Measurements from ENCODE around the gene VDAC2.
"Not testable (repeated sequence)": the region's sequence is repeated elsewhere in the genome, so short reads cannot be mapped to it uniquely, and the experiment has no call there.

VDAC2 gene, protein sequence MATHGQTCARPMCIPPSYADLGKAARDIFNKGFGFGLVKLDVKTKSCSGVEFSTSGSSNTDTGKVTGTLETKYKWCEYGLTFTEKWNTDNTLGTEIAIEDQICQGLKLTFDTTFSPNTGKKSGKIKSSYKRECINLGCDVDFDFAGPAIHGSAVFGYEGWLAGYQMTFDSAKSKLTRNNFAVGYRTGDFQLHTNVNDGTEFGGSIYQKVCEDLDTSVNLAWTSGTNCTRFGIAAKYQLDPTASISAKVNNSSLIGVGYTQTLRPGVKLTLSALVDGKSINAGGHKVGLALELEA

DNA sequence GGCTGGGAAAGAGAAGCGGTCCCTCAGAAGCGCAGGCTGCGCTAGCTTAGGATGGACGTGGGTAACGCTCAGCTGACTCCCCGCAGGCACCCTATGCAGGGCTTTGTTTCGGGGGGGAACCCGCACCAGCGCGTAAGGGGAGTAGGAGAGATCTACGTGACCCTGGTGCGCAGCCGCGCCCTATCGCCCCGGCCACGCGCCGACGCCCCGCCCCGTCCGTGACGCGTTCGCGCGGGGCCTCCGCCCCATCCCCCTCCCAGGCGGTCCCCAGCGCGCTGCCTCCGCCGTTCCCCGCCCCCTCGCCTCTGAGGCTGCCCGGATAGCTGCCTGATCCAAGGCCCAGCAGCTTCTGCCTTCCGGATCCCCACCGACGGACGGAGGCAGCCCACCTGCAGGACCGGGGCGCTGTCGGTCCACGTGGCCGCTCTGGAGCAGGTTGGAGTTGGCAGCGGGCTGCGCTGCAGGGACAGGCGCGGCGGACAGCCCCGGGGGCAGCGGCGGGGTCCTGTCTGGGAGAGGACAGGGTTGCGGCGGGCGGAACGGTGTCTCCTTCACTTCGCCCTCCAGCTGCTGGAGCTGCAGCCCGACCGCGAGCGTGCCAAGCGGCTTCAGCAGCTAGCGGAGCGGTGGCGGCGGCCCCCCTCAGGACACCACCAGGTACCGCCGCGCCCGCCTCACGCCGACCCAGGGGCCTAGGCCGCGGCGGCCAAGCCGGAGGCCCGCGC is at the start of gene VDAC2:
Gene VDAC2 (plus strand): TSS at position 515 of the 725 bp plus-strand sequence. CDS start 363 bp downstream, outside the sequence.
- DNase-seq (ENCODE audit: low read depth in 2 of 3, low spot score in 1 of 3) = peak; percentile 87 to 90 (median 90)

DNA sequence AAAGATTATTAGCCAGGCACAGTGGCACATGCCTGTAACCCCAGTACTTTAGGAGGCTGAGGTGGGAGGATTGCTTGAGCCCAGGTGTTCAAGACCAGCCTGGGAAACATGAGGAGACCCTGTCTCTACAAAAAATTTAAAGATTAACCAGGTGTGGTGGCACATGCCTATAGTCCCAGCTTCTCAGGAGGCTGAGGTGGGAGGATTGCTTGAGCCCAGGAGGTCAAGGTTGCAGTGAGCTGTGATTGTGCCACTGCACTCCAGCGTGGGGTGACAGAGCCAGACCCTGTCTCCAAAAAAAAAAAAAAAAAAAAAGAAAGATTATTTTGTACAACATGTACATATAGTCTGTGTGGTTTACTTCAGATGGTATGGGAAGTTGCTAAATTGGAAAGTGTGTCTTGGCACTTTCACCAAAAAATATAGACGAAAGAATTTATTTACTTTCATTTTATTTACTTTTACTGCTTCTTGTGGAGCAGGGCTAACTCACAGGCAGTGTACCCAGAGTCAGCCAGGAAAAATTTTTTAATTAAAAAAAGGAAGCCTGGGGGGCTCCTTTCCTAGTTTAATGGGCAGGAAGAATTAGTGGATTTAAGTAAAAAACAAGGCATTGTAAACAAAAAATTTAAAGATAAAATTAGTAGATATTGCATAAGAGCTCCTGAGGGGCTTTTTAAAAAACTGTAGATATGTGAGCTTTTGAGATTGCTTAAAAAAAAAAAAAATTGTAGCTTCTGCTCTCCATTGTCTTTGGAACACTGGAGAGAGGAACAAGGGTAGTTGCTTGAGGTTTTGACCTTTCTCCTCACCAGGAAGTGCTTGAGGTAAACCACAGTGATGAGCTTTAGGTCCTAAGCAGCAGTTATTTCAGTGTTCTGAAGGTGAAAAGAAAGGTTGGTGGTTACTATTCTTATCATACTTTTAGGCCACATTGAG is 44.6 kb upstream of the VDAC2 start:
- DNase-seq (ENCODE audit: low read depth in 2 of 3, low spot score in 1 of 3) = no peak

DNA sequence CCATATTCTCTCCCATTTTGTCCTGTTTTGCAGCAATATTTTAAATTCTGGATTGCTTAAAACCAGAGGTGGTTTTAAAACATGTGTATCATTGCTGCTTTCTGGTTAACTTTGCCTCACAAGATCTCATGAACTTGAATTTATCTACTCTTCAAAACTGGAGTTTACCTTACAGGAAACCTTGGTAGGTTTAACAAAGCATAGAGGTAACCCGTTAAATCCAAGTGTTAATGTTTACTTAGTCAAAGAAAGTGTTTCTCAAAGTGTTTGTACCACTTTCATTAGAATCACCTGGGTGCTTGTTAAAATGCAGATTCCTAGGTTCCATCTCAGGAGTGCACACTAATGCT is 44.0 kb upstream of the VDAC2 start:
- DNase-seq (ENCODE audit: low read depth in 2 of 3, low spot score in 1 of 3) = no peak

DNA sequence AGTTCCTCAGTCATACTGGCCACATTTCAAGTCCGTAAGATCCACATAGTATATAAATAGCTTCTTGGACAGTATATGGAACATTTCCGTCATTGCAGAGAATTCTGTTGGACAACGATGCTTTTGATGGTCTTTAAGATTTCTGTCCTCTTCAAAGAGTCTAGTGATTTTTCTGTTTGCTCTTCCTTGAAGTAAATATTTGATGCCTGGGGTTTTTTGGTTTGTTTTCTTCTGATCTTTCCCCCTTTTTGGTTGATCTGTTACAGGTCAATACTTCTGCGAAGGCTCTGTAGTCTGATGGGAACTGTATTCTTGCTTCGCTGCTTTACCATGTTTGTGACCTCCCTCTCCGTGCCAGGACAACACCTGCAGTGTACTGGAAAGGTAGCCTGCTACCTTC is 42.3 kb upstream of the VDAC2 start:
- no peak for DNase-seq (ENCODE audit: low read depth in 2 of 3, low spot score in 1 of 3)

DNA sequence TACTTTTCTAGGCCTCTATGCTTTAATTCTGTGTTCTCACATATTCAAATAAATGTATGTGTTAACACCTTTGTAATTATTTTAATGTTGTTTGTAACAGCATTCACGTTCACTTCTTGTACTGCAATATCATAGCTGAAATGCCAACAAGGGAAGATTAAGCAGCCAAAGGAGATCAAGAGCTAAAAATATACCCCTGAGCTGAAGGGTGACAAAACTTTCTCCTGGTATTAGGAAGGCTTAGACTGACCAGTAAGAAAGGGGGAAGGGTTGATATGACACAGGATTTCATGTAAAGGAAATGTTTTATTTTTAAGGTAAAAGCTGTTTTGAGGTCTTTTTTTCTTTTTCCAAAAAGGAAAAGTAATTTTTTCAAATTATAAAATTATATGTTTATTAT is 40.4 kb upstream of the VDAC2 start:
- DNase-seq (ENCODE audit: low read depth in 2 of 3, low spot score in 1 of 3) = no peak

DNA sequence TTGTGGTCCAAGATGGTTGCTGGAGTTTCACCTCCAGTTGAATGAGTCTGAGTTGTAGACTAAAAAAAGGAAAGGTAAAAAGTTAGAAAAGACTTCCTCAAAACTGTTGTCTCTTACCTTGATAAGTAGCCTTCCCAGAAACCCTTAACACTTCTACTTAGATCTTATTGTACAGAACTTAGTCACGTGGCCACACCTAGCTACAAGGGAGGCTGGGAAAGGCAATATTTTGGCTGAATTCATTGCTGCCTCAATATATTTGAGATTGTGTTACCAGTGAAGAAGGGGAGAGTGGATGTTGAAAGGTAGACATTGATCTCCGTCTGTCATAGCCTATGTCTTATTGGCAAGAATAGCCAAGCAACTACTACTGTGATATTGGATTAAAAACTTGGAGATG is 35.5 kb upstream of the VDAC2 start:
- DNase-seq (ENCODE audit: low read depth in 2 of 3, low spot score in 1 of 3) = no peak

DNA sequence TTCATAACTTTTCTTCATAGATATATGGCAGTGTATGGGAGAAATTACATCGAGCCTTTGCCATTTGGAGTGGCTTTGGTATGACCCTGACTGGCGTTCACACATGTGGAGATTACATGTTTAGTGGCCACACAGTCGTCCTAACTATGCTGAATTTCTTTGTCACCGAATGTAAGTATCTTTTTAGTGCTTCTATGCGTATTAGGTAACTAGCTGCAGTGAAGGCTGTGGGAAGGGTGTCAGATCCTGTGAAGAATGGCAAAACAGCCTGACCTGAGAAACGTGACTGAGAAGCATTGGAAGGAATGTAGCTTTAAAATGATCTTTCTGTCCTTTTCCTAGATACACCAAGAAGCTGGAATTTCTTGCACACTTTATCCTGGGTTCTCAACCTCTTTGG is 34.5 kb upstream of the VDAC2 start:
- DNase-seq (ENCODE audit: low read depth in 2 of 3, low spot score in 1 of 3) = no peak

DNA sequence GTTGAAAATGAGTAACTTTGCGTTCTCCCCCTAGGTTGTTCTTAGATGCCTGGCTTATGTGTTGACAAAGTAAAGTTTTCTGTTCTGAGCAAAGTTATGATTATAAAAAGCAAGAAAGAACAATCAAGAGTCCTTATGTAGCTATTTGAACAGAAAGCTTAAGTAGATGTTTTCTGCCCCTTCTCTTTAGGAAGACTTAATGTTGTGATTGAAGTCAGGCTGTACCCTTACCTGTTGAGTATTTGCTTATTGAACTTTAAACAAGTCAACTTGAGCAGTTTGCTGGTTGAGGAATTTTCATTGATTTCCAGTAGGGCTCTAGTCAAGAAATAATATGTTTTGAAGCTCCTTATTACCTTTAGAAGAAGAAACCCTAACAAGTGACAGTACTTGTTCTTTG is 33.9 kb upstream of the VDAC2 start:
- no peak for DNase-seq (ENCODE audit: low read depth in 2 of 3, low spot score in 1 of 3)

DNA sequence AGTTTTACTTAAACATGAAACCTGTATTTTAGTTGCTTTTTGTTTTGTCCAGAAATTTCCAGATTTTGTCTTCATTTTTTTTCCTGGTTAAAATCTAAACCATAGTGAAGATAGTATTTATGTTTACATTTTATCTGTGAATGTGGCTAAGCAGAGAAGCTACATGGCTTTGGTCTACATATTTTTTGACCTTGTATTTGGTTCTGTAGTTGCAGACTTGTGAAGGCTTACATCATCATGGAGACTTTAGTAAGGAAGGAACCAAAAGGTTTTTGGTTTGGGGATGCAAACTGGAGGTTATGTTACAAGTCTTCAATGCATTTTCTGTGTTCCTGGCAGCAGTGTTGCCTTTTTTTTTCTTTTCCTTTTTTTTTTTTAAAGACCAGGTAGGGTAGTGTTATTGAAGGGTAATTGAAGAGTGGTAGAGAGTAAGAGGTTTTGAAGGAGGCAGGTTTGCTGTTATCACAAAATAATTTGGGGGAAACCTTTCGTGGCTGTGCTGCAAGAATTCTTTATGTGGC is 30.9 kb upstream of the VDAC2 start:
- DNase-seq (ENCODE audit: low read depth in 2 of 3, low spot score in 1 of 3) = no peak

DNA sequence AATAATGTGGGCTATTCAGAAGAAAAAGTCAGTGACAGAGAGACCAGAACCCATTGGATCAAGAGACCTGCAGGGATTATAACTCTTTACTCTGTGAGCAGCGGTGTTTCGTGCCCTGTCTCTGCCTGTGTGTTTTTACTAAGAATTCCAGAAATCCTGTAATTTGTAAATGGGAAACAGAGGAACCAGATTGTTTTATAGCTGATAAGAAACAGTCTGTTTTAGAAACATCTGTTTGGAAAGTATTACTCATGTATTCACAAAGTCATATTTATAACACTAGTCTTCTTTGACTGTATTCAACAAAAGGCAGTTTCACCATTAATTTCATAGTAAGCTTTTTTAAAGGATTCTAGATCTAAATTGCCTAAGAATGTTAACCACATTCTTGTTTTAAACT is 30.0 kb upstream of the VDAC2 start:
- DNase-seq (ENCODE audit: low read depth in 2 of 3, low spot score in 1 of 3) = no peak

DNA sequence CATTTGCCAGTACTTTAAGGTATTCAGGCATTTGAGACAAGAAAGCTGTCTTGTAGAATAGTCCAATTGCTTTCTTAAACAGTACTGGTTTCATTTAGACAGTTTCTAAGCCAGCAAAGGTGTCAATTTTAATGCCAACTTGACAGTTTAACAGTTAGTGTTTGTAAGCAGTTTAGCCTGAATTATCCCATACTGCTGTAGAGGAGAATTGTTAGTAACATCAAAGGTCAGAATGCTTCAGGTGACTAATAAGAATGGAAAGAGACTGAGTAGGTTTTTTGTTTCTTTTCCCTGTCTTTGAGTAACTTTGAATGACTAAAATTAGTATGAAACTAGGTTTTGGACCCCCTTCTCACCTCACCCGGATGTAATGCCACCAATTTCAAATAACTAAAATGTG is 29.5 kb upstream of the VDAC2 start:
- DNase-seq (ENCODE audit: low read depth in 2 of 3, low spot score in 1 of 3) = no peak

DNA sequence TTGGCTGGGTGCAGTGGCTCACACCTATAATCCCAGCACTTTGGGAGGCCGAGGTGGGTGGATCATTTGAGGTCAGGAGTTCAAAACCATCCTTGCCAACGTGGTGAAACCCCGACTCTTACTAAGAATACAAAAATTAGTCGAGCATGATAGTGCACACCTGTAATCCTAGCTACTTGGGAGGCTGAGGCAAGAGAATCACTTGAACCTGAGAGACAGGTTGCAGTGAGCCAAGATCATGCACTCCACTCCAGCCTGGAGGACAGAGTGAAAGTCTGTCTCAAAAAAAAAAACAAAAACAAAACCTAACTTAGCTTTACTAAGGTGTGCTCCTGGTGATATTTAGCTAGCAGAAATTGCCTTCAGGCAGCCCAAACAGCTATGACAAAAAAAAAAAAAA is 24.3 kb upstream of the VDAC2 start:
- DNase-seq (ENCODE audit: low read depth in 2 of 3, low spot score in 1 of 3) = no peak

DNA sequence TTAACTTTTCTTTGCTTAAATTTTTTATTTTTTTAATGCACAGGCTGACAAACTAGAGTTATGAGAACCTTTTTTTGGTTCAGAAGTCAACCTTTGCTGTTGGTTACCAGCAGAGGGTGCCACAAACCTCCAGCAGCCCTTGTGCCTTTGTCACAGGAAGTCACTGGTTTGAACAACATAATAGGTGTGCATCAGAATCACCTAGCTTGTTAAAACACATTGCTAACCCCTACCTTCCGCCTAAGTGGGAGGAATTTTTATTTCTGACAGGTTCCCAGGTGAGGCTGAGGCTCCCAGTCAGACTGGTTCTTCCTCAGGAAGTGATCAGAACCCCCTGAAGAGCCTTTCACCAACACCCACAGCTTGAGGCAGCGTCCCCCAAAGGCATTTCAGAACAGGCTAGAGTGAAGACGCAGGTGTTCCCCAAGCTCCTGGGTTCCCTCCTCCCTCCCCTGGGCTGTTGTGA is 22.6 kb upstream of the VDAC2 start:
- DNase-seq (ENCODE audit: low read depth in 2 of 3, low spot score in 1 of 3) = peak; percentile 34 to 43 (median 35)

DNA sequence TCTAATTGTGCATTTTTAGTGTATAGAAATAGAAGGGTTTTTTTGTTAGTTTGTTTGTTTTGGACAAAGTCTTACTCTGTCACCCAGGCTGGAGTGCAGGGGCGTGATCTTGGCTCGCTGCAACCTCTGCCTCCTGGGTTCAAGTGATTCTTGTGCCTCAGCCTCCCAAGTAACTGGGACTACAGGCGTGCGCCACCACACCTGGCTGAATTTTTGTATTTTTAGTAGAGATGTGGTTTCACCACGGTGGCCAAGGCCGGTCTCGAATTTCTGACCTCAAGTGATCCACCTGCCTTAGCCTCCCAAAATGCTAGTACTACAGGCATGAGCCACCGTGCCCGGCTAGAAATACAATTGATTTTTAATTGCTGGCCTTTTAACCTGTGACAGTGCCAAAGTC is 22.1 kb upstream of the VDAC2 start:
- DNase-seq (ENCODE audit: low read depth in 2 of 3, low spot score in 1 of 3) = not testable (repeated sequence)

DNA sequence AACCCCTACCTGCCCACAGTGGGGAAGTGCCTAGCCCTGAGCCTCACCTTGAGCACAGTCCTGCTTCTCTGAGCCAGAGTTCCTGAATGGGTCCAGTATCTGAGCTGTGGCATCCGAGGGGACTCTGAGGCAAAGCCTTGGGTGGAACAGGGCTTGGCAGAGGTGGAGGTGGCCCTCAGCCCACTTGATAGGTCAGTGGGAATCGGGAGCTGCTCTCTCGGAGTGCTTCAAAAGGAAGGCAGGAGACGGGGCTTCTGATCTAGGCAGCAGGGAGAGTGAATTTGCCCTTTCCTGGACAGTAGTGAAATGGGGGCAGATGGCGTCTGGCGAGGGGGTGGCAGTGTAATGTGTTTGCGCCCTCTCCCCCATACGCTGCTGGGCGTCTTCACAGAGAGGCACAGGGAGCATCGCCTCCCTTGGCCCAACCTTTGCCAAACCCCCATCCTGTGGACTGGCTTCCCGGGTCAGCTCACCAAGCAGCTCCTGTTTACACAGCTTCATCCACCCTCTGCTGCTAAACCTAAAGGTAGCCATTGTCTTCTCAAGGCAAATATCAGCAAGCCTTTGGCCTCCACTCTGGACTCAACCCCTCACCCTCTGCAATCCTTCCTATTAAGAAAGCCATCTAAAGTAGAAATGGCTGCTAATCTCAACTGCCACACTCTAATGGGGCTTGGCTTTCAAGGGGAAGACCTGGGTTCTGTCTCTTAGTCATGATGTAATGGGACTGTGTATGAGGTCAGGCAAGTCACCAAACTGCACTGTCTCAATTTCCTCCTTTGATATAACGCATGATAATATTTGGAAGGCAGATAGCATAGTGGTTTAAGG is 21.1 kb upstream of the VDAC2 start:
- DNase-seq (ENCODE audit: low read depth in 2 of 3, low spot score in 1 of 3) = no peak

DNA sequence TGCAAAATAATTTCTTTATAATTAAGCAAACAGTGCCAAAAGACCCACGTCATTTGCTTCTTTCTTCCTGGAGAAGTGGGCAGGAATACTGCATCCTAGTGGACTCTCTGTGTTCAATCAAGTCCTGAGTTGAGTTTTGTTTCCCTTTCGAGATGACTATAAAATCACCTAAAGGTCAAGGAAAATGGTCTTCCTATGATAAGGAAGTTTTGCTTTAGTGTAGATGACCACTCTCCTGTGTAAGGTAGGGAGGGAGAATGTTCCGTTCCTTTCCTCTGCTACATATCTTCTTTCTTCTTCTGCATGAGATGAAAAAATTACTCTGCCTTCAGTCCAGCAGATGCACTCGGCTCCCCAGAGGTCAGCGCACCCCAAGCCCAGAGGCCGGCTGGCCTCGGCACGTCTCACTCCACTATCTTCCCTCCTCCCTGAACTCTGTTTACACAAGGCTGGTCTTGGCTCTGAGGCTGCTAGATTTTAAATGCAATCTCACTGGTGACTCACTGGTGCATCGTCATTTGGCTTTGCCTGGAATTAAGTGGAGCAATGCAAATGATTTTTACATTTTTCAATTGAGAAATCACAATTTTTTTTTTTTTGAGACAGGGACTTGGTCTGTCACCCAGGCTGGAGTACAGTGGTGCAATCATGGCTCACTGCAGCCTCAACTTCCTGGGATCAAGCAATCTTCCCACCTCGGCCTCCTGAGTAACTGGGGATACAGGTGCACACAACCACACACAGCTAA is 18.6 kb upstream of the VDAC2 start:
- DNase-seq (ENCODE audit: low read depth in 2 of 3, low spot score in 1 of 3) = no peak

DNA sequence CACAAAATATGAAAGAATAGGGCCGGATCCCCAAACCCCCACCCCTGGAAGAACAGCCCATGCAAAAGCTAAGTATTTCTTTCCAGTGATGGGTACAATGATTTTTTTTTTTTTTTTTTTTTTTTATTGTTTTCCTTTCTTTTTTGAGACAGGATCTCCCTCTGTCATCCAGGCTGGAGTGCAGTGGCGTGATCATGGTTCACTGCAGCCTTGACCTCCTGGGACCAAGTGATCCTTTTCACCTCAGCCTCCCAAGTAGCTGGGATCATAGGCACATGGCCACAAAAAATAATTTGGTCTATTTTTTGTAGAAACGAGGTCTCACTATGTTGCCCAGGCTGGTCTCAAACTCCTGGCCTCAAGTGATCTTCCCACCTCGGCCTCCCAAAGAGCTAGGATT is 16.0 kb upstream of the VDAC2 start:
- DNase-seq (ENCODE audit: low read depth in 2 of 3, low spot score in 1 of 3) = not testable (repeated sequence)

DNA sequence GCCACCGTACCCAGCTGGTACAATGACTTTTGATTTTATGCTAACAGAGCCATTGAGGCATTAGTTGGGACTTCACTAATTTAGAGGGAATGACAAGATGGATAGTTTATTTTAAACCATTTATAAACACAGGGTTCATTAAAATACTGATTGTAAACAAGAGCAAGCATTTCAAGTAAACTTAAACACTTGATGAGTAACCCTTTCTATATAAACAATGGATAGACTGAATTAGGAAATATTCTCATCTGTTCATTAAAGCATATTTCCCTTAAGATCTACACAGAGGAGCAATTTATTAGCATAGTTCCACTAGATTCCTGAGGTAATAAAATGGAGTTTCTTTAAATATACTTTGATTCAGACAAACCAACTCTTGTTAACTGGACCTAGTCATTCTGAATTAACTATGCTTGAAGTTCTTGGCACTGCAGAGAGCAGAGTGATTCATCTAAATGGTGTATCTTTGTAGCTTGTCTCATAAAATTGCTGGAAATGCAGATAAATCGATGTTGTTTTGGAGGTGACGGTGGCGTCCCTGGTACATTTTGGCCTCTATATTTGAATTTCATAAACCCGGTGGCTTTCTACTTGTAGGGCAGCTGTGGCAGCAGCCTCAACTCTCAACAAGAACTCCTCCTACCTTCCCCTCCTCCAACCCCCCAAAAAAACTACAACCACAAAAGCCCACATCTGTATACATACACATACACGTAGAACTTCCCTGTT is 15.4 kb upstream of the VDAC2 start:
- DNase-seq (ENCODE audit: low read depth in 2 of 3, low spot score in 1 of 3) = no peak

DNA sequence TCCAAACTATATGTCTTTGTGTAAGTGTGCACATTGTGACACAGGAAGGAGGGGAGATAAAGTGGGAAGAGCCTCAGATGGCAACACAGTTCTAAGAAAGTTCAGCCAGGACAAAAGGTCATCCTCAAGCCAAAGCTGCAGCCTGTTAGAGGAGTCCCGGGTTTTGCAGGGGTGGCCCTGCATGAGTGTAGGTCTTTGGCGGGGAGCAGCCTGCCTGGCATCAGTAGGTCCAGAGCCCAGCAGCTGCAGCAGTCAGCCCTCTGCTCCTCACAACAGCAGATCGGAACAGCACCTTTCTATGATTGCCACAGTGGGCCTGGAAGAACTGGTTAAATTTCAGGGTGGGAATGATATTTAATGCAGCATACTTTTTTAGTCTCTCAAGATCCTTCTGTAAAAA is 13.5 kb upstream of the VDAC2 start:
- DNase-seq (ENCODE audit: low read depth in 2 of 3, low spot score in 1 of 3) = no peak

All from stimulated activated CD4-positive, alpha-beta T cell treated with anti-CD3 and anti-CD28 coated beads, Interleukin-12 subunit alpha, Interleukin-12 subunit beta, amount 100 ng/mL, for 48 hours (primary cell).